D341Med (cell line): ENCODE data around the gene PNPLA1.

Experiments
- DNase-seq: peaks from one replicate; pipeline ENCODE4 v3.0.0; 2012; ENCODE audit warnings: low spot score

PNPLA1 gene

GRCh38 chr6:36269834-36270705 lies at the start of gene PNPLA1:
TSS of gene PNPLA1 (plus strand) at chr6:36270060. CDS start at chr6:36270460, 400 bp downstream.
- no peak for DNase-seq

DNA sequence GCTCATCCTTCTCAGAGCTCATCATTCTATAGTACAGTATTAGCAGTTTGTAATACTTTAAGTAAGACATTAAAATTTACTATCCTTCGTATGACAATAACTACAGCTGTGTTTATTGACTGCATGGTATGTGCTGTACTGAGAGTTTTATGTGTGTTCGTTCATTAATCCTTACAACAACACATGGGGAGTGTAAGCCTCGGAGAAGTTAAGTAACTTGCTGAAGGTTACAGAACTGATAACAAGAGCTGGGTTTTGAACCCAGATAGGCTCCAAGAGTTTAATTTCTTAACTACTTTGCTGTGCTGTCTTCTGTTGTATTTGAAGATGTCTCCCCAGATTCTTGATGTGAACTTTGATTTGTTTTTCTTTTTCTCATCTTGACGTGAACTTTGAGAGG lies 49.6 kb upstream of the PNPLA1 start:
- DNase-seq: no peak

GRCh38 chr6:36221674-36222073 lies 48.2 kb upstream of the PNPLA1 start:
- no peak for DNase-seq

GRCh38 chr6:36222924-36223323 lies 46.9 kb upstream of the PNPLA1 start:
- no peak for DNase-seq

- DNase-seq: no peak
Observed at GRCh38 chr6:36223706-36224105, 46.2 kb upstream of the PNPLA1 start.

DNA sequence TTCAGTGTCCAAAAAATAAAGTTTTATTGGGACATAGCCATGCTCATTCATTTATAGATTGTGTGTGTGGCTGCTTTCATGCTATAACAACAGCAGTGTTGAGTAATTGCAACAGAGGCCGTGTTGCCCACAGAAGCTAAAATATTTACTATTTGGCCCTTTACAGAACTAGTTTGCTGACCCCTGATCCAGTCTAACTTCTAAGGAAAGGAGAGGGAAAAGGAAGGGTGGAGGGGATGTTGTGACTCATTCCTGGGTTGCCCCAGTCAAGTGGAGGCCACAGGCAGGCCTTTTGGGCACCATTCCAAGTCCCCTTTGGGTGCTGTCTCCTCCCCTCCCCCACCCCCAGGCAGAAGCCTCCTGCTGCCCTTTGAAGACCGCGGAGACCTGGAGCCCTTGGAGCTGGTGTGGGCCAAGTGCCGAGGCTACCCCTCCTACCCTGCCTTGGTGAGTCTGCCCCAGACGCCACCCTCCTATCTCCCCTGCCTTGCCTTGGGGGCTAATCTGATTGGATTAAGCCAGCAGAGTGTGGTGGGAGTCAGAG lies 44.9 kb upstream of the PNPLA1 start:
- DNase-seq: no peak

DNA sequence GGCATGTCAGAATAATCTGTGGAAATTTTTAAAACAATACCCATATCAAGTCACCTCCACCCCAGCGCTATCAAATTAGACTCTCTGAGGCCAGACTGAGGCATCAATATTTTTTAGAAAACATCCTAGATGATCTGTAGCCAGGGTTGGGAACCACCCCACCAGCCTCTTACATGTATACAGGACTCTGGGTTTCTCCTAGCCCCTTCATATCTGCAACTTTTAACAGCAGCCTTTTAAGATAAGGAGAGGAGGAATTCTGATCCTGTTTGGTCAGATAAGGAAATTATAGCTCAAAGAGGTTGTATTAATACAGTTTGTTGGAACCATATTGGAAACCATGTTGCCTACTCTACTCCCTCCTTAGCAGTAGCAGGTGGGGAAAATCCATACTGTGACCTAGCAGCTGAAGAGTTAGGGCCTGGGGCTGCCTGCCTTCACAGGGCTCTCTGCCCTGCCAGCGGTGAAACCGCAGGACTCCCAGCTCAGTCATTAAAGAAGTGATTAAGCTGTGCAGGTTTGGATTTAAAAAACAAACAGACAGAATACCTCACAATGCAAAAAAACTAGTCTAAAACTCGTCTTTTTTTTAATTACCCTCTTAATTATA lies 43.3 kb upstream of the PNPLA1 start:
- no peak for DNase-seq

- DNase-seq: no peak
Observed at GRCh38 chr6:36227379-36228228, 42.3 kb upstream of the PNPLA1 start.

DNA sequence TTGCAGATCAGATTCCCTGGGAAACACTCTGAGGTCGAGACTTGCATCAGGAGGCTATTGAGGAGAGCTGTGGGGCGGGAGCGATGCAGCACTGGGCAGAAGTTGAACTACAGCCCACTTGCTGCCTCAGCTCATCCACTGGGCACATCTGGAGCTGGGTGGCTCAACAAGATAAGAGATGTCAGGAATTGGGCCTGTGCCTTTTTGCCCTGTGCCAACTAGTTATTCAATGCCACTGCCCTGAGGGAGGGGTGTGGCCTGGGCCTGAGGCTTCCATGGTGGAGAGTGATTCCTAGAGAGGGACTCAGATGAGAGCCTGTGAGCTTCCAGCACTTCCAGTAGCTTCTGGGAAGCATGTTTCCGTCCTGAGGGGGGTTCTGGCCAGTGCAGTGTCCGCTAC lies 40.6 kb upstream of the PNPLA1 start:
- no peak for DNase-seq

- no peak for DNase-seq
Observed at GRCh38 chr6:36230371-36230770, 39.5 kb upstream of the PNPLA1 start.

DNA sequence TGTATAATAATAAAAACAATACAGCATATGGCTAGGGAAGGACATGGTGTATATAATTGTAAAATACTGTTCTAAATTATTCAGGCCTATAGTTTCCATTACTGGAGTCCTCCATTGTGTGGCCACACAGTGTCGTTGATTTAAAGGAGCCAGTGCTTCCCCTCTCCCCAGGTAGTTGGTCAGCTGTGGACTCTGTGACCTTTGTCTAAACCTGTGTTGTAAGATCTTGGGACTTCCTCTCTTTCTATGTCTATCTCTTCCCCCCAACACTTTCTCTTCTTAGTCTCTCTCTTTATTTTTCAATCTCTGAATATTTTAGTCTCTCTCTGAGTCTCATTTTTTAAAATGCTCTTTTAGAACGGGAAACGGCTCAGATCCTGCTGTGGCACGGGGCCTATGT lies 37.7 kb upstream of the PNPLA1 start:
- no peak for DNase-seq

- DNase-seq: no peak
Observed at GRCh38 chr6:36235309-36235708, 34.6 kb upstream of the PNPLA1 start.

GRCh38 chr6:36235862-36236261 lies 34.0 kb upstream of the PNPLA1 start:
- no peak for DNase-seq

GRCh38 chr6:36239774-36240173 lies 30.1 kb upstream of the PNPLA1 start:
- no peak for DNase-seq

- DNase-seq: no peak
Observed at GRCh38 chr6:36241728-36242127, 28.1 kb upstream of the PNPLA1 start.

- DNase-seq: no peak
Observed at GRCh38 chr6:36242161-36242560, 27.7 kb upstream of the PNPLA1 start.

DNA sequence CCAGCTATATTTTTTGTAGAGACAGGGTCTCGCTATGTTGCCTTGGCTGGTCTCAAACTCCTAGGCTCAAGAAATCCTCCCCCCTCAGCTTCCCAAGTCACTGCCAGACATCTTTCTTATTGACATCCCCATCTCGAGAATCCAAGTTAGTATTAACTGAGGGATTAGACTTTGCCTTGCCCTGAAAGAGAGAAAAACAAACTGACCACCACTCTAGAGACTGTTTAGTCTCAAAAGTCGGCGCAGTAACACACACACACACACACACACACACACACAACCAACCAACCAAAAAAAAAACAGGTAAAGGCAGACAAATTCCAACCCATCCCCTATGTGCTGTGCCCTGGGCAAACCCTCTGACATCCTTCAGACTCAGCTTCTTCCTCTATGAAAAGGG lies 27.2 kb upstream of the PNPLA1 start:
- no peak for DNase-seq

DNA sequence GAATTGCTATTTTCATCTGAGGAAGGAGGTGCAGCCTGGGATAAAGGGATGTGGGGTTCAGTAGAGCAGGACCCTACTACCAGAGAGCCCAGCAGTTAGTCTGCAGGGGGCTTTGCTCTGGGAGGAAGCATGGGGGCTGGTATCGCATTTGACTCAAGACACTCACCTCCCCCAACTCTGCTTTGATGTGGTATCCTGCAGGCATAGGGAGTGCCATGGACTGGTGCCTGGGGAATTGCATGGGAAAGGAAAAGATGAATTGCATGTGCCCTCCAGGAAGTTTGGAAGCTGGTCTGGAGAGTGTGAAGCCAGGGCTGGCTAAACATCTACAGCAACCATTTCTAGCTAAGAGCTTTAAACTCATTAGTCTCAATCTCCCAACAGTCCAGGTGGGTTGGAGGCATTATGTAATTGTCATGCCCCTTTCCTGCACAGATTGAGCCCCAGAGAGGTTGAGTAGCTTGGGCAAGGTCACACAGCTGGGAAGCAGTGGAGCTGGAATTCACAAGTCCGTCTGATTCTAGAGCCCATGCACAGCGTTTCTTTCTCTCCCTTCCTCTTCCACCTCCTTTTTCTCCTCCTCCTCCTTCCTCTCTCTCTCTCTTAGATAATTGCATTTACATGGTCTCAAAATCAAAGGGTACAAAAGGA lies 26.2 kb upstream of the PNPLA1 start:
- DNase-seq: no peak

DNA sequence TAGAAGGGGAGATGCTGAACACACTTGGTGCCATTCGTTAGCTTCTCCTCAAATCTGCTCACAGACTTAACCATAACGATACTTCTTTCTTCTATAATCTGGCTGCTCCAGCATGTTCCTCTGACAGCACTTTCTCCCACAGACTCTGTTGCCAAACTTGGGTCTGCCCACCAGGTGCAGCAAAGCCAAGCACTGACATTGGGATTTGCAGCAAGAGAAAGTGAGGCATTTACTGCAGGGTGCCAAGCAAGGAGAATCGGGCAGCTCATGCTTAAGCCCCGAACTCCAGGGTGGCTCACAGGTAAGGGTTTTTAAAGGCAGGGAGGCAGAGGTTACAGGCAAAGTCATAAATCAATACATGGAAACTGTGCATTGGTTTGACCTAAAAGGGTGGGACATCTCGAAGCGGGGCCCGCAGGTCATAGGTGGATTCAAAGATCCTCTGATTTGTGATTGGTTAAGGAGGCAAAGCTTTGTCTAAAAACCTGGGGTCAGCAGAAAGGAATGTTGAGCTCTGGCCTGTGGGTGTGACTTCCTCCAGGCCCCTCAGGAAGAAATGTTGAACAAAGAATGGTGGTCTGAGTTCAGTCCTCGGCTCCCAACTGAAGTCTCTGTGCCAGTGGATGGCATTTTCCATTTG lies 25.1 kb upstream of the PNPLA1 start:
- no peak for DNase-seq

GRCh38 chr6:36245572-36246061 lies 24.2 kb upstream of the PNPLA1 start:
- no peak for DNase-seq
